GM18499 (cell line): Measurements from ENCODE around the gene SDCCAG8.

Experiments used
- ATAC-seq: cut with Tn5 transposase; IDR thresholded peaks from one replicate; pipeline ENCODE4 v1.9.1; 2021; ENCODE audit warnings: moderate number of reproducible peaks; ENCODE audit not compliant: insufficient read depth, unreplicated experiment

Gene SDCCAG8

GRCh38 chr1:243275316-243275715 is 19.5 kb downstream of the SDCCAG8 start:
- ATAC-seq, result no peak

- ATAC-seq, result no peak
These were observed 24.8 kb downstream of the SDCCAG8 start for GRCh38 chr1:243280571-243281129.

GRCh38 chr1:243281672-243282071 is 25.8 kb downstream of the SDCCAG8 start:
- no peak for ATAC-seq

- ATAC-seq, result no peak
These were observed 30.7 kb downstream of the SDCCAG8 start for GRCh38 chr1:243286409-243287122.

- no peak for ATAC-seq
These were observed 31.3 kb downstream of the SDCCAG8 start for GRCh38 chr1:243287123-243287460.

DNA sequence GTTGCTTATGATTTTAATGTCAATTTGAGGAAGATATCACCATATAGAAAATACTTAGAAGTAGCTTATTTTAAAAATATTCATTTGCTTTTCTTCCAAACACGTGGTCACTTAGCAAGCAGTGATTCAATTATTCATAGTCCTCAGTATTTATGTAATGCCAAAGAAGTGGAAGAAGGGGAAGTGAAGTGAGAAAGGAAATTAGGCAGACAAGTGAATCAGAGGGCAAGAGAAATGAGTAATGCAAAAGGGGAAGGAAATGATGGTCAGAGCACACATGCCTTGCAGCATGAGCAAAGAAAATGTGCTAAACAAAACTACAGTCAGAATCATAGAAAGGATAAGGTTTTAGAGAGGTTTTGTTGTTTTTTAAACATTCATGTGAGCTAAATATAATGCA is 31.8 kb downstream of the SDCCAG8 start:
- peak; percentile 99 for ATAC-seq

GRCh38 chr1:243288062-243288461 is 32.2 kb downstream of the SDCCAG8 start:
- ATAC-seq, result no peak

GRCh38 chr1:243291292-243291691 is 35.5 kb downstream of the SDCCAG8 start:
- ATAC-seq, result no peak

GRCh38 chr1:243292117-243292516 is 36.3 kb downstream of the SDCCAG8 start:
- no peak for ATAC-seq

GRCh38 chr1:243293941-243294722 is 38.3 kb downstream of the SDCCAG8 start:
- no peak for ATAC-seq

- no peak for ATAC-seq
These were observed 38.9 kb downstream of the SDCCAG8 start for GRCh38 chr1:243294723-243295121.

- no peak for ATAC-seq
These were observed 43.2 kb downstream of the SDCCAG8 start for GRCh38 chr1:243299069-243299468.

- ATAC-seq, result no peak
These were observed 45.2 kb downstream of the SDCCAG8 start for GRCh38 chr1:243301059-243301458.

DNA sequence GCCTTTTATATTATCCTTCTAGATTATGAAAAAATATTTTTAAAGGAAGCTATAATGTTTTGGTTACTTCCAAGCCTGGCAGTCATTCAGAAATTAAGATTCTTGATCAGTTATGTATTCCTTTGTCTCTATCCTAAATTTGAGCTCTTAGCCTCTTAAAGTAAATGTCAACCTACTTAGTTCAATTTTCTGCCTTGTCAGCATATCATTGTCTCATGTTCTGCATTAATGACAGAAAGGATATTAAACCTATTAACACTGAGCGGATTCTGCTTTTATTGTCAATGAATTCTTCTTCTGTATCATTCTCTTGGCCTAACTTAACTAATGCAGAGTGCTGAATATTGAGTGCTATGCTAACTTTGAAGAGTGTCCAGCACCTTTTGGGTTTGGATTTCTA is 56.0 kb downstream of the SDCCAG8 start:
- no peak for ATAC-seq

GRCh38 chr1:243312952-243313634 is 57.3 kb downstream of the SDCCAG8 start:
- ATAC-seq, result peak; percentile 23

DNA sequence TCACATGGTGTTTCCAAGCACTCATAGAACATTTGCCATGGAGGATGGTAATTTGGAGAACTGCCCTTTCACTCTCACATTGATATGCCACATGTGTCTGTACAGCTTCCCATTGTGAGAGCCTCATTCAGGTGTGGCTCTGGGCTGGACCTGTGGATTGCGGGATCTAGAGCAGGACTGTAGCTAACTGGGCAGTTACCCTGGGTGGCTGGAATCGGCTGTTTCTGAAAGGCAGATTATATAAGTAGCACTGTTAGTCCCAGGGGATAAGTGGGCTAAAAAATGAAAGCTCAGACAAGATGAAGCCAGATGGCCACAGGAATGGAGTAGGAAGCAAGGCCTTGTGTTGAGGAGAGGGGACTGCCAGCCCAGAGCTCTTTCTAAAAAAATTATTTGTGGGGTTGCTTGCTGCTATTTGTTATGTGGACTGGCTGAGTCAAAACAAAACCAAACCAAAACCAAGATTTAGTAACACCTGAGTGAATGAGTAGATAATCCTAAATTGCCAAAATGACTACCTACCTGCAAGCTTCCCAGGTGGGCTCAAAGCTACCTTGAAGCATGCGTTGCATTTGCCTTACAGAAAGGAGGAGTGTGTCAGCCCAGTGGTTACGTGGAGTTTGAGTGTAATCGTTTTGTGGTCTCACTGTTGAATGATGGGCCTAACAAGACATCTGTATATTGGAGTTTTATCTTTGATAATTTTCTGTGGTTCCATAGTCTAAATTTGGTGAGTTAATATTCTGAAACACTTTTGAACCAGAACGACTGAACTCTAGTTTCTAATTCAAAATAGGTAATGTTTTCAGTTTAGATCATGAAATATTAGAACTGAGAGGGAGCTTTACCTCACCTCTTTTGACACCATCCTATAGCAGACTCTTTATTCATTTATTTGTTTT is 58.0 kb downstream of the SDCCAG8 start:
- ATAC-seq, result peak; percentile 56

GRCh38 chr1:243315455-243315854 is 59.6 kb downstream of the SDCCAG8 start:
- ATAC-seq, result no peak

- ATAC-seq, result no peak
These were observed 60.1 kb downstream of the SDCCAG8 start for GRCh38 chr1:243315893-243316292.

GRCh38 chr1:243316366-243316989 is 60.6 kb downstream of the SDCCAG8 start:
- ATAC-seq, result no peak

- ATAC-seq, result no peak
These were observed 64.4 kb downstream of the SDCCAG8 start for GRCh38 chr1:243320224-243320623.
